IMR-90 (cell line): ENCODE measurements around the gene NR4A2. TPM values are rescaled to one million over a fixed set of nuclear protein-coding genes. Genes with fewer than 3 reads are reported as not detected.

Experiments used
- ATAC-seq: fragments of 200-7000 bp; cut with Tn5 transposase; 2 replicates; pipeline ENCODE4 v1.9.1; 2020; ENCODE audit warnings: low read depth, mild to moderate bottlenecking, moderate library complexity
- BruUV-seq: library from RNA; stranded (reverse); fragments of 400-500 nt; replicated peaks from 2 replicates; lab custom pipeline; 2021; lab: Mats Ljungman, UMichigan
- CTCF ChIA-PET: fragments of 300-600 bp; formaldehyde crosslinking; extraction: SDS; loops from one replicate; lab custom pipeline; 2021; ENCODE audit warnings: antibody characterized with exemption; lab: Yijun Ruan, JAX
- POLR2A ChIA-PET: fragments of 300-600 bp; sonication (Branson Sonifier 250); formaldehyde crosslinking; loops from one replicate; lab custom pipeline; 2022; ENCODE audit warnings: antibody characterized with exemption; ENCODE audit not compliant: unreplicated experiment; lab: Charles Lee
- DNase-seq: peaks from one replicate; pipeline ENCODE4 v3.0.0; 2013
- H2AFZ ChIP-seq: replicated peaks from 2 replicates; pipeline ENCODE3; 2013; ENCODE audit warnings: low read length, mild to moderate bottlenecking; ENCODE audit not compliant: poor library complexity
- H2AK5ac ChIP-seq: 2 replicates; pipeline ENCODE4 v1.6.1; 2013; ENCODE audit warnings: low read depth, low read length, inconsistent platforms
- H2AK9ac ChIP-seq: replicated peaks from 2 replicates; pipeline ENCODE3; 2013; ENCODE audit warnings: mild to moderate bottlenecking, low read depth, low read length, moderate library complexity; ENCODE audit not compliant: poor library complexity
- H2BK120ac ChIP-seq: 2 replicates; pipeline ENCODE4 v1.6.1; 2013; ENCODE audit warnings: low read depth, low read length, inconsistent platforms
- H2BK15ac ChIP-seq: 3 replicates; pipeline ENCODE4 v1.6.1; 2013; ENCODE audit warnings: low read depth, low read length, inconsistent platforms
- H2BK20ac ChIP-seq: 2 replicates; pipeline ENCODE4 v1.6.1; 2013; ENCODE audit warnings: low read depth, mild to moderate bottlenecking, inconsistent platforms, low read length, moderate library complexity
- H2BK5ac ChIP-seq: 2 replicates; pipeline ENCODE4 v1.6.1; 2013; ENCODE audit warnings: mild to moderate bottlenecking, low read depth, low read length, inconsistent platforms; ENCODE audit not compliant: poor library complexity, severe bottlenecking
- H3K14ac ChIP-seq: replicated peaks from 2 replicates; pipeline ENCODE4 v1.6.1; 2013; ENCODE audit warnings: low read depth, low read length, inconsistent platforms
- H3K18ac ChIP-seq: 2 replicates; pipeline ENCODE4 v1.6.1; 2013; ENCODE audit warnings: low read depth, low read length, control low read depth
- H3K23ac ChIP-seq: 2 replicates; pipeline ENCODE4 v1.6.1; 2013; ENCODE audit warnings: low read depth, low read length, inconsistent platforms
- H3K27ac ChIP-seq: 2 replicates; pipeline ENCODE4 v1.5.1; 2013; ENCODE audit warnings: mild to moderate bottlenecking, control low read depth, low read length; ENCODE audit not compliant: insufficient read depth
- H3K27me3 ChIP-seq: 2 replicates; pipeline ENCODE4 v1.6.1; 2013; ENCODE audit warnings: low read length; ENCODE audit not compliant: control insufficient read depth, insufficient read depth
- H3K36me3 ChIP-seq: 2 replicates; pipeline ENCODE4 v1.6.1; 2013; ENCODE audit warnings: low read length, mixed read lengths; ENCODE audit not compliant: control insufficient read depth, insufficient read depth
- H3K4ac ChIP-seq: 2 replicates; pipeline ENCODE4 v1.6.1; 2013; ENCODE audit warnings: low read depth, low read length, inconsistent platforms
- H3K4me1 ChIP-seq: 2 replicates; pipeline ENCODE4 v1.6.1; 2013; ENCODE audit warnings: low read length, mixed read lengths; ENCODE audit not compliant: control insufficient read depth, insufficient read depth
- H3K4me2 ChIP-seq: 2 replicates; pipeline ENCODE4 v1.6.1; 2013; ENCODE audit warnings: low read depth, mild to moderate bottlenecking, control low read depth, low read length, moderate library complexity
- H3K4me3 ChIP-seq: 2 replicates; pipeline ENCODE4 v1.5.1; 2013; ENCODE audit warnings: low read depth, mild to moderate bottlenecking, control low read depth, low read length, moderate library complexity; ENCODE audit not compliant: insufficient read depth
- H3K56ac ChIP-seq: 2 replicates; pipeline ENCODE4 v1.6.1; 2013; ENCODE audit warnings: low read length, inconsistent platforms; ENCODE audit not compliant: insufficient read depth; ENCODE audit errors: extremely low read depth
- H3K79me1 ChIP-seq, 2 experiments: 2 replicates each; pipeline ENCODE4 v1.6.1; 2013; ENCODE audit warnings: low read length in 2 of 2, inconsistent platforms in 1 of 2, low read depth in 1 of 2
- H3K9ac ChIP-seq: 2 replicates; pipeline ENCODE4 v1.6.1; 2013; ENCODE audit warnings: low read depth, low read length, control low read depth
- H3K9me1 ChIP-seq: 2 replicates; pipeline ENCODE4 v1.6.1; 2013; ENCODE audit warnings: low read length, inconsistent platforms; ENCODE audit not compliant: insufficient read depth
- H3K9me3 ChIP-seq: 2 replicates; pipeline ENCODE4 v1.6.1; 2013; ENCODE audit warnings: low read length; ENCODE audit not compliant: control insufficient read depth, insufficient read depth
- H4K20me1 ChIP-seq: 2 replicates; pipeline ENCODE4 v1.6.1; 2013; ENCODE audit warnings: low read length, inconsistent platforms; ENCODE audit not compliant: insufficient read depth
- H4K5ac ChIP-seq: 2 replicates; pipeline ENCODE4 v1.6.1; 2013; ENCODE audit warnings: mild to moderate bottlenecking, low read depth, low read length, control low read depth
- H4K8ac ChIP-seq, 2 experiments: 2 replicates each; pipeline ENCODE4 v1.6.1; 2013; ENCODE audit warnings: low read depth in 2 of 2, low read length in 2 of 2, control low read depth in 1 of 2, inconsistent platforms in 1 of 2
- H4K91ac ChIP-seq: 2 replicates; pipeline ENCODE4 v1.6.1; 2013; ENCODE audit warnings: low read depth, low read length, inconsistent platforms; ENCODE audit not compliant: insufficient read depth
- BHLHE40 ChIP-seq: fragments of 150-350 bp; IDR thresholded peaks from 2 replicates; pipeline ENCODE4 v1.6.1; 2016; ENCODE audit warnings: mild to moderate bottlenecking, low read depth, low read length
- ELK1 ChIP-seq: fragments of 150-350 bp; IDR thresholded peaks from 2 replicates; pipeline ENCODE4 v1.6.1; 2016; ENCODE audit warnings: low read depth, mild to moderate bottlenecking, low read length, moderate library complexity, borderline replicate concordance
- POLR2A ChIP-seq: IDR thresholded peaks from 2 replicates; pipeline ENCODE4 v1.6.1; 2012; ENCODE audit warnings: mild to moderate bottlenecking, low read depth, low read length
- dilution Hi-C: fragments of 300-500 bp; cut with HindIII; formaldehyde crosslinking; loops from one replicate; pipeline ENCODE4 v1.14.3; 2018; ENCODE audit warnings: low sequenced_read_pairs; ENCODE audit not compliant: unreplicated experiment
- in situ Hi-C: fragments of 300-500 bp; cut with MboI; formaldehyde crosslinking; loops from 3 replicates; pipeline ENCODE4 v1.14.3; 2019; ENCODE audit warnings: low sequenced_read_pairs, inconsistent platforms, mixed read lengths
- intact Hi-C: fragments of 100-400 bp; cut with micrococcal nuclease; formaldehyde crosslinking; loops from 2 replicates; pipeline ENCODE4 v1.10.0; 2022
- polyA plus RNA-seq, 3 experiments: library from polyadenylated mRNA; depleted of rRNA; stranded (reverse); fragments of >200 nt; gene quantifications; 2 replicates each; pipeline ENCODE4 v1.2.3, GENCODE V29; 2012; ENCODE audit warnings: low replicate concordance in 1 of 3
- total RNA-seq: library from RNA; depleted of rRNA; stranded (reverse); fragments of >200 nt; gene quantifications from 2 replicates; pipeline ENCODE4 v1.2.3, GENCODE V29; 2012

NR4A2 gene
- total and polyA plus RNA-seq, 2 of the 4 experiments (the other 2 are of a cell fraction) = 0.72 to 2.3 TPM

GRCh38 chr2:156349605-156350004 is 17.1 kb upstream of the NR4A2 start:
- no peak overlapping the region for H2AK9ac ChIP-seq

More at GRCh38 chr2:156349605-156350004, 17.1 kb upstream of the NR4A2 start:
- no peak overlapping the region for H2BK20ac ChIP-seq
- H3K79me1 ChIP-seq = no peaks in the 10 kb centered on the region
- no peak overlapping the region for H3K9ac ChIP-seq
- no peaks in the 10 kb centered on the region for H3K36me3 ChIP-seq
- in situ Hi-C loops (loop anchor here (5.0 to 25.0 kb wide), 4 partner anchors 48 to 1513 kb away; no protein-coding TSS in a partner anchor), dilution Hi-C loops (no loop called here), intact Hi-C loops (no loop called here)
- H3K14ac ChIP-seq = no peak overlapping the region
- H3K23ac ChIP-seq = no peak overlapping the region
- no peaks in the 10 kb centered on the region for H3K9me3 ChIP-seq
- no peaks in the 10 kb centered on the region for H3K27me3 ChIP-seq
- ChIA-PET POLR2A (no interaction called here), CTCF (no interaction called here)
- no peak overlapping the region for H2BK15ac ChIP-seq
- no peak overlapping the region for H3K4me3 ChIP-seq
- ATAC-seq (no peak), DNase-seq (no peak)
- no peak overlapping the region for H3K27ac ChIP-seq
- H4K5ac ChIP-seq = no peak overlapping the region
- no TSS peak for BruUV-seq
- no peak overlapping the region for H4K91ac ChIP-seq
- no peak for TF ChIP-seq ELK1
- TF ChIP-seq POLR2A = no peak
- no peak for TF ChIP-seq BHLHE40
- H3K18ac ChIP-seq = no peak overlapping the region
- H4K20me1 ChIP-seq = no peaks in the 10 kb centered on the region
- H3K4me2 ChIP-seq = no peak overlapping the region
- H3K56ac ChIP-seq = no peak overlapping the region
- no peaks in the 10 kb centered on the region for H3K4me1 ChIP-seq
- no peak overlapping the region for H2BK5ac ChIP-seq
- no peak overlapping the region for H2AK5ac ChIP-seq
- H2BK120ac ChIP-seq = no peak overlapping the region
- H3K4ac ChIP-seq = no peak overlapping the region
- no peak overlapping the region for H4K8ac ChIP-seq
- no peaks in the 10 kb centered on the region for H3K9me1 ChIP-seq
- H2AFZ ChIP-seq = no peak overlapping the region
